HepG2 (cell line): ENCODE results near the gene TXNDC12. TPM values are rescaled to one million over a fixed set of nuclear protein-coding genes. Genes with fewer than 3 reads are reported as not detected.
A peak's percentile ranks its signal among the peaks of the same experiment; 100 is the strongest.

Experiments used
- ETS1 ChIP-seq: sonication (generic); formaldehyde crosslinking; IDR thresholded peaks from 2 replicates; pipeline ENCODE4 v1.4.0; 2020; ENCODE audit warnings: missing genetic modification reagents
- FOXA1 ChIP-seq, 2 experiments: fragments of 450-650 bp in 1 of 2; sonication (generic) in 1 of 2; formaldehyde crosslinking in 1 of 2; IDR thresholded peaks; 2 replicates each; pipeline versions ENCODE4 v1.4.0 to v1.6.1; 2016 to 2020; ENCODE audit warnings: missing genetic modification reagents in 1 of 2
- FOXP4 ChIP-seq: sonication (generic); formaldehyde crosslinking; IDR thresholded peaks from 2 replicates; pipeline ENCODE4 v1.4.0; 2020; ENCODE audit warnings: missing genetic modification reagents
- ISL2 ChIP-seq: sonication (generic); formaldehyde crosslinking; IDR thresholded peaks from 2 replicates; pipeline ENCODE4 v1.5.0; 2020; ENCODE audit warnings: missing genetic modification reagents
- MBNL3 ChIP-seq: fragments of 250-450 bp; sonication (Bioruptor Pico); conservative IDR thresholded peaks from 2 replicates; pipeline ENCODE4 v1.8.0; 2022; ENCODE audit warnings: mild to moderate bottlenecking, inconsistent platforms
- NBN ChIP-seq: fragments of 450-650 bp; conservative IDR thresholded peaks from 2 replicates; pipeline ENCODE4 v1.6.1; 2017
- NCOA2 ChIP-seq: sonication (generic); formaldehyde crosslinking; IDR thresholded peaks from 2 replicates; pipeline ENCODE4 v1.8.0; 2022; ENCODE audit warnings: inconsistent platforms
- PRDM10 ChIP-seq: sonication (generic); formaldehyde crosslinking; IDR thresholded peaks from 2 replicates; pipeline ENCODE4 v1.4.0; 2020; ENCODE audit warnings: low read depth, missing genetic modification reagents
- SOX13 ChIP-seq, 3 experiments: fragments of 450-650 bp in 1 of 3; sonication (generic) in 1 of 3; formaldehyde crosslinking in 1 of 3; IDR thresholded peaks in 2 of 3; conservative IDR thresholded peaks in 1 of 3; 2 replicates each; pipeline versions ENCODE4 v1.5.0 to v1.6.1; 2016 to 2020; ENCODE audit warnings: antibody characterized with exemption in 1 of 3, mild to moderate bottlenecking in 1 of 3, missing compliant biosample characterization in 1 of 3, missing genetic modification reagents in 1 of 3, moderate library complexity in 1 of 3
- ZBTB37 ChIP-seq: sonication (generic); formaldehyde crosslinking; IDR thresholded peaks from 2 replicates; pipeline ENCODE4 v1.4.0; 2020; ENCODE audit warnings: mild to moderate bottlenecking, missing genetic modification reagents
- ZKSCAN5 ChIP-seq: sonication (generic); formaldehyde crosslinking; IDR thresholded peaks from 2 replicates; pipeline ENCODE4 v1.5.1; 2020; ENCODE audit warnings: mild to moderate bottlenecking, missing genetic modification reagents
- ZMYM3 ChIP-seq: sonication (generic); formaldehyde crosslinking; IDR thresholded peaks from 2 replicates; pipeline ENCODE4 v1.5.1; 2020; ENCODE audit warnings: mild to moderate bottlenecking, missing genetic modification reagents
- ZNF225 ChIP-seq: sonication (generic); formaldehyde crosslinking; IDR thresholded peaks from 2 replicates; pipeline ENCODE4 v1.4.0; 2020; ENCODE audit warnings: mild to moderate bottlenecking, missing genetic modification reagents
- ZNF33A ChIP-seq: sonication (generic); formaldehyde crosslinking; IDR thresholded peaks from 2 replicates; pipeline ENCODE4 v1.5.1; 2020; ENCODE audit warnings: missing genetic modification reagents, mild to moderate bottlenecking, moderate library complexity, borderline replicate concordance
- ZNF362 ChIP-seq: sonication (generic); formaldehyde crosslinking; IDR thresholded peaks from 2 replicates; pipeline ENCODE4 v1.4.0; 2020; ENCODE audit warnings: missing genetic modification reagents, mild to moderate bottlenecking, borderline replicate concordance
- ZNF652 ChIP-seq: IDR thresholded peaks from 2 replicates; pipeline ENCODE4 v1.6.1; 2016; ENCODE audit warnings: low read depth, borderline replicate concordance
- ZNF703 ChIP-seq: sonication (generic); formaldehyde crosslinking; IDR thresholded peaks from 2 replicates; pipeline ENCODE4 v1.5.1; 2020; ENCODE audit warnings: missing genetic modification reagents, mild to moderate bottlenecking, moderate library complexity, borderline replicate concordance
- ZNF766 ChIP-seq: sonication (generic); formaldehyde crosslinking; IDR thresholded peaks from 2 replicates; pipeline ENCODE4 v1.5.0; 2020; ENCODE audit warnings: missing genetic modification reagents, borderline replicate concordance
- polyA plus RNA-seq, 8 experiments: library from polyadenylated mRNA; depleted of rRNA in 3 of 8; stranded (reverse) in 7 of 8; unstranded in 1 of 8; fragments of >200 nt; fragmentation: Illumina TruSeq in 4 of 8; extraction: Trizol in 4 of 8; gene quantifications; 2 replicates each; pipeline versions ENCODE4 v1.2.1 to v1.2.3, GENCODE V29; 2011 to 2016; ENCODE audit warnings: low read depth in 4 of 8, missing spikeins in 1 of 8, mixed read lengths in 1 of 8; ENCODE audit not compliant: insufficient read depth in 1 of 8
- total RNA-seq, 5 experiments: library from RNA; depleted of rRNA; stranded (reverse); fragments of >200 nt; fragmentation: Illumina TruSeq; extraction: Trizol; gene quantifications; 2 replicates each; pipeline ENCODE4 v1.2.3, GENCODE V29; 2016; ENCODE audit warnings: low read depth in 1 of 5

The TXNDC12 gene
- total and polyA plus RNA-seq, 2 of the 13 experiments (the other 11 are each of a cell fraction or from before 2014, with no cell fraction given): 65.6 to 67.2 TPM

GRCh38 chr1:52098139-52098871 lies 43.3 kb upstream of the TXNDC12 start (continued):
- TF ChIP-seq FOXP4: peak; percentile 91
- peak; percentile 83 for TF ChIP-seq NCOA2 (CRISPR knock-in tag)
- TF ChIP-seq ZNF33A (CRISPR knock-in tag): no peak
- TF ChIP-seq MBNL3 (CRISPR knock-in tag): no peak
- TF ChIP-seq ETS1 (CRISPR knock-in tag): no peak
- no peak for TF ChIP-seq ZKSCAN5 (CRISPR knock-in tag)
- TF ChIP-seq PRDM10 (CRISPR knock-in tag): no peak
- TF ChIP-seq ZNF362 (CRISPR knock-in tag): peak; percentile 62; the same call in 1 of the 2 replicates
- TF ChIP-seq ZNF225 (CRISPR knock-in tag): no peak
- TF ChIP-seq ZBTB37 (CRISPR knock-in tag): no peak
- peak; percentile 67; the same call in 1 of the 2 replicates for TF ChIP-seq ZNF652
- peak; percentile 54; the same call in 1 of the 2 replicates for TF ChIP-seq ZMYM3 (CRISPR knock-in tag)
- TF ChIP-seq ZNF703 (CRISPR knock-in tag): no peak
- TF ChIP-seq NBN: no peak
- peak; percentile 48; the same call in 1 of the 2 replicates for TF ChIP-seq FOXA1 (IDR thresholded peaks at IDR 0.05)
- peak; percentile 93 for TF ChIP-seq FOXA1 (CRISPR knock-in tag; IDR thresholded peaks at IDR 0.05)
- TF ChIP-seq ZNF766 (CRISPR knock-in tag): no peak
- peak; percentile 84 for TF ChIP-seq ISL2 (CRISPR knock-in tag)
- TF ChIP-seq SOX13 (IDR thresholded peaks at IDR 0.05): peak; percentile 91
- peak in 1 of 2 experiments; percentile 99; a peak in 2 of 4 replicates for TF ChIP-seq SOX13 (CRISPR knock-in tag; conservative IDR thresholded peaks at IDR 0.05 in 1 of 2, IDR thresholded peaks at IDR 0.05 in 1 of 2)
